A204.1 (cell line): Measurements from ENCODE around the gene PIM3.

Experiments
- FAIRE-seq: peaks from 2 replicates; lab custom pipeline; 2012; peaks lifted over from hg19 to GRCh38; lab: Jason Lieb, UNC

The PIM3 gene

DNA sequence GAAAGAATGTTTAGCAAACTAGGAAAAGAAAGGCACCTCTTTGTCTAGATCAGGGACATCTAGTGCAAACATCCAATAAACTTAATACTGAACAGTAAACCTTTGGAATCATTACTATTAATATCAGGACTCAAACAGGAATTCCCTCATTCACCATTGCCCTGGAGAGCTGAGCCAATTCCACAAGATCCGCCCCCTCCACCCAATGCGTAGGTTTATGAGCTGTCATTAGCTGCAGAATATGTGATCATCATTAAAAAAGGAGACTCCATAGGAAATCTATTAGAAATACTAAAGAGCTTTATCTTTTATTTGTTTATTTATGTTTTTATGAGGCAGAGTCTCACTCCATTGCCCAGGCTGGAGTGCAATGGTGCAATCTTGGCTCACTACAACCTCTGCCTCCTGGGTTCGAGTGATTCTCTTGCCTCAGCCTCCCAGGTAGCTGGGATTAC lies 46.5 kb downstream of the PIM3 start:
- no peak for FAIRE-seq

DNA sequence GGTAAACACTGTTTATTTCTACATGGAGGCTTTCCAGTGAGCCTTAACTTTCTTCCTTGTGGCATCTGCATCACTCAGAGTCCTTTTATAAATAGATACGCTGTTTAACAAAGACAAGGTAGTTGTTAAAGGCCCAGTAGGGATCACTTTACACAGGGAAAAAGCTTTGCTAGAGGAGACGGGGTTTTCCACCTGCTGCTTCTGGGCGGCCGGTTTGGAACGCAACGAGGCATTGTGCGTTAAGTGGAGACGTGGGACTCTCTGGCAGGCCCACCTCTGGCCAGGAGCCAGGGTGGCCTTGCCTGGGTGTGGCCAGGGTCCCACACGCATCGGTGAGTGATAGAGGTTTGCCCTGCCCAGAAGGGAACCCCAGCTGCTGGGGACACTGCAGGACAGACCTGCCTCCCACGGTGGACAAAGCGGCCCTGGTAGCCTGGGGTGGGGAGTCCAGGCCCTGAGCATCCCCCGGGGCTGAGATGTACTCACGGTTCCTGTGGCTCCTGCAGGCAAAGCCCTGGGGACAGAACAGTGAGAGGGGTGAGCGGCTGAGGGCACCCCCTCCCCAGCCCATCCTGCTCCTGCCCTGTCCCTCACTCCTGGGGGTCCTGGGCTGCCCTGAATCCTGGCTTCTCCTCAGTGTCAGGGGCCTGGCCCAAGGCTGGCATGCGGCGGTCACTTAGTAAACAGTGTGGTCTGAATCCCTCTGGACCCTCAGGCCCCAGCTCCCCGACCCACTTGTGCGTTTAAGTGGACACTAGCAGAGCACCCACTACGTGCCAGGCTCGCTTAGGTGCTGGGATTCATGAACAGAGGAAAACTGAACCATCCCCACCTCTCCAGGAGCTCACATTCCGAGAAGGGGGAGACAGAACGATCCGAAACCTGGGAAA lies 47.8 kb downstream of the PIM3 start:
- no peak for FAIRE-seq

DNA sequence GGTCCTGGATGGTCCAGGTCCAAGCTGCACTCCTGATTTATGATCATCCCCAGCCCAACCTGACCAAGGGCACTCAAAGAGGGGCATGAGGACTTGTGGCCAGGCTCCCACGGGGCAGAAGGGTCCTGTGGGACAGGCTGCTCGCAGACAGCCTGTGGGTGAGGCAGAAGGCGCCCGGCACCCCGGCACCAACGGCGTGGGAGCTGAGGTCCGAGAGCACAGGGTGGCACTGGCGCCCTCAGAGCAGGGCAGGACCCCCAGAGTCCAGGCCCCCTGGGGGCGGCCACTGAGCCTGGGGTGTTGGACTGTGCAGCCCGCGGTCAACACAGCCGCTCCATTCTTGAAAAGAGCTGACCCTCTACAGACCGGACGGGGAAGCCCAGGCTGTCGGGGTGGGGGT lies 48.7 kb downstream of the PIM3 start:
- FAIRE-seq = no peak

DNA sequence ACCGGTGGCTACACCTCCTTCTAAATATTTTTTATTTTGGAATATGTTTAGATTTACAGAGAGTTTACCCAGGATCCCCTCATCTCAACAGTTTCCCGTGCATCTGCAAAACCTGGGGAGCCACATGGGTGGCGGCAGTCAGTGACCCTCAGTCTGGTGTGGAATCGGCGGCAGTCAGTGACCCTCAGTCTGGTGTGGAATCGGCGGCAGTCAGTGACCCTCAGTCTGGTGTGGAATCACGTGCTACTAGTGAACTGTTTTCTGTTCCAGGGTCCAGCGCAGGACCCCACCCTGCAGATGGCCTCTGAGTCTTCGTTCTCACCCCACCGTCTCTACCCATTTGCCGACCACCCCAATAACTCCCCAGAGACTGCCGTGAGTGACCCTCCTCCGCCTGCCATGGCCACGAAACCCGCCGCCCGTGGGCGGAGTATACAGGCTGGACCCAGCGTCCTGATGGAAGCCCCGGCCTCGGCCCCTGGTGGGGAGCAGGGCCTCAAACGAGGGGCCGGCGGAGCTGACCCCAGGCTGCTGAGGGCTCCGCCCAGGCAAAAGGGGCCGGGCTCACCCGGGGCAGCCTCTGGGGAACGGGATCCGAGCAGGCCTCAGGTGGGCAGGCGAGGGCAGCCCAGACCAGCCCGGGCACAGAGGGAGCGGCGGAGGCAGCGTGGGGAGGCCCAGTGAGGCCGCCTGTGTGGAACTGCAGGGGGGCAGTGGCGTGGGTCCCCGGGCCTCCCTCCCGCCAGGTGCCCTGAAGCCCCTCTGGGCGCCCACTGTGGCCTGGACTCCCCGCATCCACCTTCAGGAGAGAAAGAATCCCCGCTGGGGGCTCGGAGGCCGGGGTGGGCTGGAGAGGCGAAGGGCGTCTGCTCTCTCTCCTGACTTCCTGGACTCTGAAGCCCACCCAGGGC lies 49.4 kb downstream of the PIM3 start:
- FAIRE-seq = no peak

DNA sequence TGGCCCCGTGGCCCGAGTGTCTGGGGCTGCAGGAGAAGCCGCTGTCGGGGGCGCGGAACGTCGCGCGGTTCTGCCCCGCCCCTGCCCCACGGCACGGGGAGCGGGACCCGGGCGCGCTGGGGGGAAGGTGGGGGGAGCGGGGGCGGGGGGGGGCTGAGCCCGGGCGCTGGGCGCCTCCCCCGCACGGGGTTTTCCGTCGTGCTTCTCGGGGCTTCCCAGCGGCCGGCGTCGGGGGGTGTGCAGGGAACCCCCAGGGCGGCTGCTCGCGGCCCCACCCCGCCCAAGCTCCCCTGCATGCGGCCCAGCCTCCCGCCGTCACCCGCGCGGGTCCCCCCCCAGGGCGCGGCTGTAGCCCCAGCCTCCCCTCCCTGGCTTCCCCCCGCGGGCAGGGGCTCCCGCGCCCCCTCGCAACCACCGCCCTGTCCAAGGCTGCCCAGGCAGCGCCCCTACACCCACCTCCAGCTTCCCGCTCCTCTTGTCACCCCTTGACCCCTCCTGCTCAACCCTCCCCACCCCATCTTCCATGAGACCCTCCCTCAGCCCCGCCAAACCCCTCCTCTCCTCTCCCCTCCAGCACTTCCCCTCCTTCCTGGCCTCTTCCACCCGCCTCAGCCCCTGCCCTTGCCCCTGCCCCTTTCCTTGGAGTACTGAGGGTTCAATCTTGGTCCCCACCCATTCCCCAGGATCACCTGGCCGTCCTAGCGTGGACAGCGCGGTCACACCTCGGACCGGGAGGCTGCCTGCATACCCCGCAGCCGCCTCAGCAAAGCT lies 50.3 kb downstream of the PIM3 start:
- no peak for FAIRE-seq

DNA sequence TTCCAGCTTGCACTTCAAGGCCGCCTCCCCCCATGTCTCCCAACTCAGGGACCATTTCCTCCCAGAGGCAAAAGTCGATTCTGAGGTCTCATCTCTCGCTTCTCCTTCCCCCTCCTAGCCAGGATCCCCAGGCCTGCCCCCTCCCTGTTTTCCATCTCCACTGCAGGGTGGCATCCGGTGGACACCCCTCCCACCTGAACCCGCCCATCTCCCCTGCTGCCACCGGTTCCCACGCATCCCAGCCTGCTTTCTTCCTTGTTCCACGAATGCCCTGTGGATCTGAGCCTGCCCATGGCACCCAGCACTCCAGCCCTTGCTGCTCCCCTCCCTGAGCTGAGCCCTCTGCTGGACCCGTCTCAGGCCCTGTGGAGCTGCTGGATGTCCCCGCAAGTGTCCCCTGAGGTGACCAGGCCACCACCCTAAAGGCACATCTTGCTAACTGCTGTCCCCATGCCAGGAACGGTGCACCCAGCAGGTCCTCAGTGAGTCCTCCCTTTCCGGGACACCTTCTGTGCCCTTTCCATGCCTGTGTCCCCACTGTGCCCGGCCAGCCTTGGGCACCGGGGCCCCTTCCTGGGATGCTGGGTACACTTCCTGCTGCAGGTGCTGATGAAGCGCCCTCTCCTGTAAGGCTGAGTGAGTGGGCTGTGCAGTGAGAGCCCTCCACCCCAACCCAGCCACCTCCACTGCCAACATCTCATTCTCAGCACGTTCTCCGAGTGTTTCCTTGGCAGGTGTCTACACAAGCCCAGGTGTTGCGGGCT lies 51.1 kb downstream of the PIM3 start:
- FAIRE-seq = no peak

DNA sequence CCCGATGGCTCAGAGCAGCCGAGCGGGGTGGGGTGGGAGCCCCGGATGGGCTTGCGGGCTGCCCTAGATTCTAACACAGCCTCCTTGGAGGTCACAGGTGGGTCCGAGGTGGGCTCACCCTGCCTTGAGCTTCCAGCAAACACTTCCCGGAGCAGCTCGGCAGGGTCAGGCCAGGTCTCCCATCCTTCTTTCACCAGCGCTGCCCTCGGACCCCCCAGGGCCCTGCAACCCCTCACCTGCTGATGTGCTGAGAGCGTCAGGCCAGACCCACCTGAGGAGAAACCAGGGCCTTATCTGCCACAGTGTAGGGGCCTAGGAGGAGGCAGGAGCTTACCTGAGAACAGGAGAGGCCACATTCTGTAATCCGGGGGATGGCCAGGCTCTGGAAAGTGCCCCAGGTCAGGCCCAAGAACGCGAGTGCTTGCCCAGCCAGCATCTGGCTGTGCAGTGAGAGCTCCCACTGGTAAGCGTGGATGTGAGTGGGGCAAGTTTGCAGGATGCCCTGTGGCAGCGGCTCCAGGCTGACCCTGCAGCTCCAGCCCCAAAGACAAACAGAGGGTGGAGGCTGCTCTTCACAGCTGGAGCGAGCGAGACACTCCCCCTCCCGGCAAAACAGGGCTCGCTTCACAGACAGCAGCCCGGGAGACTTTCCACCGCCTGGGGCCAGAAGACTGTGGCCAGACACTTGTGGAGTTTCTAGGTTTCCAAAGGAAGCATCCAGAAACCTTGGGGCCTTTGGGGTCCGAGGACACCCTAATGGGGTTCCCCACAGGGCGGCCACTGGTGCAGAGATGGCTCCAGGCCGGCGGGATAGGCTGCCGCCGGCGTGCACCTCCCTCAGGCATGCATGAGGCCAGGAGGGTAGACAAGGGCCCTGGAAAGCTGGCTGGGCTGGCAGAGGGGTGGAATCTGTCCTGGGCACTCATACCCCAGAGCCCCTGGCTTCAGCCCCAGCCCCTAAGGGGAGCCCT lies 51.9 kb downstream of the PIM3 start, which contains the start of gene IL17REL:
Gene IL17REL, minus strand, starts transcription at position 555 of the 971 bp plus-strand sequence. Its CDS starts 119 bp downstream, at position 436.
- FAIRE-seq = no peak
